Measurements from ENCODE around the gene MAP1A. TPM values are rescaled to one million over a fixed set of nuclear protein-coding genes. Genes with fewer than 3 reads are reported as not detected.

MAP1A gene
- 0.07 and 0.17 TPM in 2 replicates for total RNA-seq
- total RNA-seq (2013) = 1.1 TPM
- 0.03 and 0.06 TPM in 2 replicates for polyA plus RNA-seq
- polyA minus RNA-seq = 0.17 and 0.71 TPM in 2 replicates

DNA sequence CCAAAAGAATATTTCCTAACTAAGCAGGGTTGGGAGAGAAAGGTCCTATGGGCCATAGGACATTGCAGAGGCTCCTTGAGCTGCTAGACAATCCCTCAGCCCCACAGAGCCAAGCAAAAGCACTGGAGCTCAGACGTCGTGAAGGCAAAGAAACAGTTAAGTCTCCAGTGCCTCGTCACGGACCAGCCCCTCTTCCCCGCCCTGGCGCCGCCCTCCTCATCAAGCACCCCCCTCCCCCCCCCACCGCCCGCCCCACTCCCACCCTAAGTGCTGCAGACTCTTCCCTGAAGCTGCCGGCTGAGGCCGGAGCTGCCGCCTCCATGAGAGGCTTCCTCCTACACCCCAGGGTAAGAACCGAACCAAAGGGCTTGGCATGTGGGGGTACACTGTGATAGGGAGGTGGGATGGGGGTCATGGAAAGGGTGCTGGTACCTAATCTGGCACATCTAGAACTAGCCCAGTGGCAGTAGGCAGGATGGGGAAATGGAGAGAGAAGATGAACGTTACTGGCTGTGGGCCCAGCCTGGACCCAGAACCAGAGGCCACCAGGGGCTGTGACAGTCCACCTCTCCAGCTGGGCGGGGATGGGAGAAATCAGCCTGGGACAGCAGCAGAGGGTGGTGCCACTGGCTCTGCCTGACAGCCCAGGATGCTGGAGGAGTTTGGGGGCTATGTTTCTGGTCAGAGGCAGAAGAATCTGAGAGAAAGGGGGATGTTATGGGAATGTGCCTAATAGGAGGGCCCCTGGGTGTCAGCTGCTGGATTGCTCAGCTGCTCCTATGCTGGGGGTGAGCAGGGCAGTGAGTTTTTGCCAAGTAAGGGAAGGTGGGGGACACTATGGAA is at the start of gene MAP1A:
MAP1A (plus strand) TSS at position 255 of the 843 bp plus-strand sequence. CDS start 3,866 bp downstream, outside the sequence.
- ChIA-PET CTCF (interaction anchor here (0.8 to 1.1 kb wide), 2 partner anchors 25 to 151 kb away, joined by 3 read pairs; no protein-coding TSS in a partner anchor), POLR2A (no interaction called here)
- H2AFZ ChIP-seq (ENCODE audit: insufficient read depth, low read depth, low read length, poor library complexity, severe bottlenecking) = peak within 1 kb of the TSS; percentile 64
- H3K36me3 ChIP-seq (replicated peaks in 1 of 2; ENCODE audit: control extremely low read depth in 1 of 2, control insufficient read depth in 1 of 2, extremely low read depth in 1 of 2, insufficient read depth in 2 of 2, low read length in 1 of 2) = no peaks in the 10 kb centered on the region
- peaks cover 22% of the 10 kb centered on the region for H3K4me1 Mint-ChIP-seq
- intact Hi-C loops (cut with micrococcal nuclease) = loop anchor here (10.0 kb wide), 1 partner anchor 333 kb away; the partner anchor contains the start of gene CCNDBP1
- H3K27ac ChIP-seq (ENCODE audit: low read length in 2 of 2) = no peak within 1 kb of the TSS
- H3K4me3 Mint-ChIP-seq = peak within 1 kb of the TSS; percentile 70
- H3K27ac Mint-ChIP-seq = no peak within 1 kb of the TSS
- H3K27me3 ChIP-seq (replicated peaks in 1 of 4; ENCODE audit: control extremely low read depth in 1 of 4, control insufficient read depth in 3 of 4, insufficient read depth in 4 of 4, low read length in 3 of 4) = peaks cover 0 to 45% (median 23%) of the 10 kb centered on the region in 4 experiments
- peak; percentile 35 for DNase-seq
- peak within 1 kb of the TSS; percentile 68 for H3K4me2 ChIP-seq (replicated peaks; ENCODE audit: low read depth, low read length, poor library complexity, severe bottlenecking)
- no peak for TF ChIP-seq EZH2 (IDR thresholded peaks at IDR 0.05; ENCODE audit: borderline replicate concordance, insufficient read depth, low read depth, low read length, poor library complexity, severe bottlenecking)
- TF ChIP-seq, protein P1, sequence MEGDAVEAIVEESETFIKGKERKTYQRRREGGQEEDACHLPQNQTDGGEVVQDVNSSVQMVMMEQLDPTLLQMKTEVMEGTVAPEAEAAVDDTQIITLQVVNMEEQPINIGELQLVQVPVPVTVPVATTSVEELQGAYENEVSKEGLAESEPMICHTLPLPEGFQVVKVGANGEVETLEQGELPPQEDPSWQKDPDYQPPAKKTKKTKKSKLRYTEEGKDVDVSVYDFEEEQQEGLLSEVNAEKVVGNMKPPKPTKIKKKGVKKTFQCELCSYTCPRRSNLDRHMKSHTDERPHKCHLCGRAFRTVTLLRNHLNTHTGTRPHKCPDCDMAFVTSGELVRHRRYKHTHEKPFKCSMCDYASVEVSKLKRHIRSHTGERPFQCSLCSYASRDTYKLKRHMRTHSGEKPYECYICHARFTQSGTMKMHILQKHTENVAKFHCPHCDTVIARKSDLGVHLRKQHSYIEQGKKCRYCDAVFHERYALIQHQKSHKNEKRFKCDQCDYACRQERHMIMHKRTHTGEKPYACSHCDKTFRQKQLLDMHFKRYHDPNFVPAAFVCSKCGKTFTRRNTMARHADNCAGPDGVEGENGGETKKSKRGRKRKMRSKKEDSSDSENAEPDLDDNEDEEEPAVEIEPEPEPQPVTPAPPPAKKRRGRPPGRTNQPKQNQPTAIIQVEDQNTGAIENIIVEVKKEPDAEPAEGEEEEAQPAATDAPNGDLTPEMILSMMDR (IDR thresholded peaks at IDR 0.05) = no peak
- no peaks in the 10 kb centered on the region for H4K20me1 ChIP-seq (ENCODE audit: control insufficient read depth, insufficient read depth, low read length, poor library complexity, severe bottlenecking)
- no peaks in the 10 kb centered on the region for H3K79me2 ChIP-seq (ENCODE audit: control insufficient read depth, insufficient read depth, low read length)
- H3K9me3 ChIP-seq (ENCODE audit: control extremely low read depth in 1 of 3, control insufficient read depth in 2 of 3, insufficient read depth in 1 of 3, low read length in 2 of 3) = peaks cover 0 to 4% (median 0%) of the 10 kb centered on the region in 3 donors
- peak within 1 kb of the TSS; percentile 33 for H3K9ac ChIP-seq (ENCODE audit: low read length)
- peaks cover 51% of the 10 kb centered on the region for H3K27me3 Mint-ChIP-seq
- H3K4me1 ChIP-seq (ENCODE audit: control insufficient read depth in 2 of 2, insufficient read depth in 2 of 2, low read length in 2 of 2) = peaks cover 21% of the 10 kb centered on the region in 2 donors
- 0% methylated on average over 2 of the region's 15 CpGs for WGBS (ENCODE audit: insufficient coverage)
- peak within 1 kb of the TSS in 1 of 5 experiments; percentile 43 for H3K4me3 ChIP-seq (ENCODE audit: control extremely low read depth in 1 of 5, extremely low read depth in 1 of 5, insufficient read depth in 1 of 5, low read depth in 2 of 5, low read length in 4 of 5)
- ATAC-seq (ENCODE audit: low read depth) = no peak
- no peaks in the 10 kb centered on the region for H3K9me3 Mint-ChIP-seq (ENCODE audit: insufficient read depth)

DNA sequence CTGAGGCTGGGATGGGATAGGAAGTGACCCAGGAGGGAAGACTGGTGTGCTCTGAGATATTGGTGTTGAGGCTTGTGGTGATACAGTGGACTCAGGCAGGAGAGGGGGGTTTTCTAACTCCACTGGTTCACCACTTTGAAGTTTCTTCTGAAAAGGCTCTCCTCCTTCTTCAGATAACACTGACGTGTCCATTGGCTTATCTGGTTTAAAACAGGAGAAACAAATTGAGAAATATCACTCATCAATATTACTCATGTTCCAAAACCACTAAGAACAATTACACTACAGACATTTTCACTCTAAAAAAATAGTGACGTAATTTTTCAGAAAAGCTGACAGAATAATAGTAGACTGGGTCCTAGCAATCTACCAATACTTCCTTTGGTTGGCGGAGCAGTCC is 47.5 kb upstream of the MAP1A start:
- no peak overlapping the region for H2AFZ ChIP-seq (ENCODE audit: insufficient read depth, low read depth, low read length, poor library complexity, severe bottlenecking)
- POLR2A ChIA-PET = no interaction called here
- no peaks in the 10 kb centered on the region for H3K27me3 ChIP-seq (replicated peaks in 1 of 4; ENCODE audit: control extremely low read depth in 1 of 4, control insufficient read depth in 3 of 4, insufficient read depth in 4 of 4, low read length in 3 of 4)
- no peaks in the 10 kb centered on the region for H3K4me1 ChIP-seq (ENCODE audit: control insufficient read depth in 2 of 2, insufficient read depth in 2 of 2, low read length in 2 of 2)
- no peaks in the 10 kb centered on the region for H3K9me3 Mint-ChIP-seq (ENCODE audit: insufficient read depth)
- no peak for TF ChIP-seq EZH2 (IDR thresholded peaks at IDR 0.05; ENCODE audit: borderline replicate concordance, insufficient read depth, low read depth, low read length, poor library complexity, severe bottlenecking)
- TF ChIP-seq, protein P1 (IDR thresholded peaks at IDR 0.05) = no peak
- intact Hi-C loops (cut with micrococcal nuclease) = no loop called here
- 100% methylated on average over 2 of the region's 3 CpGs for WGBS (ENCODE audit: insufficient coverage)
- no peak overlapping the region for H3K4me2 ChIP-seq (replicated peaks; ENCODE audit: low read depth, low read length, poor library complexity, severe bottlenecking)
- no peak overlapping the region for H3K27ac Mint-ChIP-seq
- no peak overlapping the region for H3K9ac ChIP-seq (ENCODE audit: low read length)
- DNase-seq (no peak), ATAC-seq (ENCODE audit: low read depth) (no peak)
- H4K20me1 ChIP-seq (ENCODE audit: control insufficient read depth, insufficient read depth, low read length, poor library complexity, severe bottlenecking) = no peaks in the 10 kb centered on the region
- no peaks in the 10 kb centered on the region for H3K27me3 Mint-ChIP-seq
- no peak overlapping the region for H3K4me3 Mint-ChIP-seq
- peaks cover 2 to 30% of the 10 kb centered on the region in 2 experiments for H3K36me3 ChIP-seq (replicated peaks in 1 of 2; ENCODE audit: control extremely low read depth in 1 of 2, control insufficient read depth in 1 of 2, extremely low read depth in 1 of 2, insufficient read depth in 2 of 2, low read length in 1 of 2)
- CTCF ChIA-PET = interaction anchor here (0.6 kb wide), 1 partner anchor 8 kb away, joined by 3 read pairs; no protein-coding TSS in a partner anchor
- H3K9me3 ChIP-seq (ENCODE audit: control extremely low read depth in 1 of 3, control insufficient read depth in 2 of 3, insufficient read depth in 1 of 3, low read length in 2 of 3) = no peaks in the 10 kb centered on the region
- H3K27ac ChIP-seq (ENCODE audit: low read length in 2 of 2) = no peak overlapping the region
- H3K79me2 ChIP-seq (ENCODE audit: control insufficient read depth, insufficient read depth, low read length) = no peaks in the 10 kb centered on the region
- no peaks in the 10 kb centered on the region for H3K4me1 Mint-ChIP-seq
- H3K4me3 ChIP-seq (ENCODE audit: control extremely low read depth in 1 of 5, extremely low read depth in 1 of 5, insufficient read depth in 1 of 5, low read depth in 2 of 5, low read length in 4 of 5) = no peak overlapping the region

All from B cell (primary cell).